Endothelial cell of umbilical vein (primary cell): ENCODE data around the gene C6orf89. TPM values are rescaled to one million over a fixed set of nuclear protein-coding genes. Genes with fewer than 3 reads are reported as not detected.

Experiments used
- BruUV-seq: library from RNA; stranded (reverse); fragments of 400-500 nt; replicated peaks from 2 replicates; lab custom pipeline; 2021; lab: Mats Ljungman, UMichigan
- CTCF ChIA-PET: fragments of 300-600, 350-600 bp; sonication (Branson Sonifier 250); formaldehyde crosslinking; loops from one replicate; lab custom pipeline; 2021; ENCODE audit warnings: antibody characterized with exemption, inconsistent platforms; lab: Charles Lee
- POLR2A ChIA-PET: fragments of 300-600, 350-600 bp; sonication (Branson Sonifier 250); formaldehyde crosslinking; loops from one replicate; lab custom pipeline; 2021; ENCODE audit warnings: antibody characterized with exemption, inconsistent platforms; lab: Charles Lee
- DNase-seq: peaks from one replicate; pipeline ENCODE4 v3.0.0-alpha.2; 2011; ENCODE audit warnings: low read depth, low spot score
- FAIRE-seq: peaks from 2 replicates; lab custom pipeline; 2011; peaks lifted over from hg19 to GRCh38; lab: Jason Lieb, UNC
- H2AFZ ChIP-seq: 2 replicates; pipeline ENCODE4 v1.6.0; 2012; ENCODE audit warnings: low read depth, low read length, control low read depth, inconsistent platforms
- H3K27ac ChIP-seq: 2 replicates; pipeline ENCODE4 v1.5.1; 2011; ENCODE audit warnings: low read depth, mild to moderate bottlenecking, control low read depth, low read length, moderate library complexity; ENCODE audit not compliant: insufficient read depth
- H3K27me3 ChIP-seq, 2 experiments: 2 replicates each; pipeline versions ENCODE4 v1.6.0 to v1.6.1; 2011; ENCODE audit warnings: low read length in 2 of 2, mixed read lengths in 1 of 2; ENCODE audit not compliant: control insufficient read depth in 2 of 2, insufficient read depth in 2 of 2
- H3K36me3 ChIP-seq, 2 experiments: 2 replicates in 1 of 2; 3 replicates in 1 of 2; pipeline ENCODE4 v1.5.1; 2011; ENCODE audit warnings: low read length in 2 of 2, mild to moderate bottlenecking in 1 of 2, moderate library complexity in 1 of 2; ENCODE audit not compliant: control insufficient read depth in 2 of 2, insufficient read depth in 2 of 2; ENCODE audit errors: extremely low read depth in 1 of 2
- H3K4me1 ChIP-seq: 3 replicates; pipeline ENCODE4 v1.5.1; 2011; ENCODE audit warnings: mild to moderate bottlenecking, low read length; ENCODE audit not compliant: control insufficient read depth, insufficient read depth; ENCODE audit errors: extremely low read depth
- H3K4me2 ChIP-seq: 2 replicates; pipeline ENCODE4 v1.6.1; 2011; ENCODE audit warnings: low read length, control low read depth, mixed read lengths; ENCODE audit not compliant: insufficient read depth
- H3K4me3 ChIP-seq, 3 experiments: fragments of 200-600 bp in 1 of 3; sonication (generic), shearing (Covaris generic) in 1 of 3; replicated peaks in 1 of 3; 2 replicates each; pipeline ENCODE4 v1.5.1; 2011 to 2016; ENCODE audit warnings: control low read depth in 3 of 3, low read length in 3 of 3, mild to moderate bottlenecking in 2 of 3, inconsistent platforms in 1 of 3, low read depth in 1 of 3, moderate library complexity in 1 of 3; ENCODE audit not compliant: insufficient read depth in 1 of 3
- H3K79me2 ChIP-seq: 2 replicates; pipeline ENCODE4 v1.6.0; 2012; ENCODE audit warnings: low read length, inconsistent platforms; ENCODE audit not compliant: control insufficient read depth, insufficient read depth
- H3K9ac ChIP-seq: replicated peaks from 2 replicates; pipeline ENCODE3; 2011; ENCODE audit warnings: low read length, control low read depth; ENCODE audit not compliant: insufficient read depth; ENCODE audit errors: extremely low read depth
- H3K9me1 ChIP-seq: replicated peaks from 3 replicates; pipeline ENCODE4 v1.6.0; 2011; ENCODE audit warnings: mild to moderate bottlenecking, low read length; ENCODE audit not compliant: control insufficient read depth, insufficient read depth; ENCODE audit errors: extremely low read depth
- H3K9me3 ChIP-seq: replicated peaks from 2 replicates; pipeline ENCODE4 v1.5.1; 2012; ENCODE audit warnings: low read length, inconsistent platforms; ENCODE audit not compliant: control insufficient read depth, insufficient read depth
- H4K20me1 ChIP-seq: replicated peaks from 2 replicates; pipeline ENCODE3; 2011; ENCODE audit warnings: mild to moderate bottlenecking, low read length; ENCODE audit not compliant: control insufficient read depth, insufficient read depth; ENCODE audit errors: extremely low read depth
- CTCF ChIP-seq, 2 donors: IDR thresholded peaks; 1 replicate in 1 of 2; 2 replicates in 1 of 2; pipeline ENCODE4 v1.5.1; 2011; ENCODE audit warnings: low read length in 2 of 2, mild to moderate bottlenecking in 2 of 2, moderate library complexity in 2 of 2, control low read depth in 1 of 2, inconsistent platforms in 1 of 2, low read depth in 1 of 2; ENCODE audit not compliant: insufficient read depth in 1 of 2; ENCODE audit errors: extremely low read depth in 1 of 2
- EZH2 ChIP-seq: IDR thresholded peaks from 2 replicates; pipeline ENCODE4 v1.6.1; 2012; ENCODE audit warnings: borderline replicate concordance, low read depth, mild to moderate bottlenecking, moderate library complexity, low read length, inconsistent platforms; ENCODE audit not compliant: severe bottlenecking
- FOS ChIP-seq: IDR thresholded peaks from 2 replicates; pipeline ENCODE4 v1.6.1; 2011; ENCODE audit warnings: mild to moderate bottlenecking, low read length, moderate library complexity, borderline replicate concordance; ENCODE audit not compliant: insufficient read depth
- GATA2 ChIP-seq: IDR thresholded peaks from 2 replicates; pipeline ENCODE4 v1.7.0; 2011; ENCODE audit warnings: low read depth, mild to moderate bottlenecking, moderate library complexity, mixed read lengths, low read length; ENCODE audit not compliant: insufficient read length, insufficient read depth
- JUN ChIP-seq: IDR thresholded peaks from 2 replicates; pipeline ENCODE4 v1.6.1; 2011; ENCODE audit warnings: borderline replicate concordance, low read depth; ENCODE audit not compliant: insufficient read length, insufficient read depth
- MAX ChIP-seq: IDR thresholded peaks from 2 replicates; pipeline ENCODE4 v1.6.1; 2011; ENCODE audit not compliant: insufficient read depth, insufficient read length
- MYC ChIP-seq: IDR thresholded peaks from one replicate; pipeline ENCODE4 v1.6.1; 2011; ENCODE audit warnings: mild to moderate bottlenecking, low read depth, low read length
- POLR2A ChIP-seq: IDR thresholded peaks from 2 replicates; pipeline ENCODE4 v1.6.1; 2012; ENCODE audit warnings: low read depth, mild to moderate bottlenecking, control low read depth, low read length
- POLR2AphosphoS5 ChIP-seq: IDR thresholded peaks from 2 replicates; pipeline ENCODE4 v1.6.1; 2012; ENCODE audit warnings: low read depth, mild to moderate bottlenecking, control low read depth, low read length, moderate library complexity; ENCODE audit not compliant: insufficient read depth
- dilution Hi-C: fragments of 300-500 bp; cut with MboI; formaldehyde crosslinking; loops from one replicate; pipeline ENCODE4 v1.15.0; 2019; ENCODE audit warnings: low sequenced_read_pairs; ENCODE audit not compliant: extremely low pct_ligation_motif_present
- intact Hi-C: fragments of 100-400 bp; cut with micrococcal nuclease; formaldehyde crosslinking; loops from one replicate; pipeline ENCODE4 v1.10.0; 2022
- polyA plus RNA-seq, 4 experiments: library from polyadenylated mRNA; depleted of rRNA in 3 of 4; stranded (reverse) in 3 of 4; unstranded in 1 of 4; fragments of >200 nt; gene quantifications; 2 replicates each; pipeline versions ENCODE4 v1.2.1 to v1.2.3, GENCODE V29; 2011 to 2012; ENCODE audit warnings: missing spikeins in 1 of 4
- total RNA-seq: library from RNA; stranded (reverse); gene quantifications from 2 replicates; pipeline ENCODE4 v1.2.3, GENCODE V29; 2021

Gene C6orf89
- total and polyA plus RNA-seq, 2 donors (not counting 3 experiments of a cell fraction or from before 2014, with no cell fraction given) = 18.2 to 34.0 TPM

- no peak overlapping the region for H3K4me2 ChIP-seq
- DNase-seq = peak; percentile 43
- H3K36me3 ChIP-seq = peaks cover 0 to 4% of the 10 kb centered on the region in 2 experiments
- FAIRE-seq = no peak
- intact Hi-C loops = no loop called here
- TF ChIP-seq FOS (no peak), GATA2 (no peak), MAX (no peak), POLR2AphosphoS5 (no peak), CTCF (IDR thresholded peaks at IDR 0.05; ENCODE audit: extremely low read depth in 1 of 2, insufficient read depth in 1 of 2, low read depth in 1 of 2, low read length in 2 of 2) (no peak), JUN (no peak), EZH2 (no peak), POLR2A (no peak), MYC (no peak)
- no peaks in the 10 kb centered on the region for H3K79me2 ChIP-seq
- no peak overlapping the region for H3K27ac ChIP-seq
- ChIA-PET CTCF (interaction anchor here (0.8 to 4.7 kb wide), 3 partner anchors 27 to 146 kb away, joined by 3 to 84 read pairs (median 16); no protein-coding TSS in a partner anchor), POLR2A (no interaction called here)
- BruUV-seq = no TSS peak
- H3K9me1 ChIP-seq = no peaks in the 10 kb centered on the region
- no peak overlapping the region for H3K4me3 ChIP-seq
- no peaks in the 10 kb centered on the region for H3K27me3 ChIP-seq
- dilution Hi-C loops = no loop called here
- H2AFZ ChIP-seq = no peak overlapping the region
- H4K20me1 ChIP-seq = no peaks in the 10 kb centered on the region
- H3K9me3 ChIP-seq = no peaks in the 10 kb centered on the region
- no peak overlapping the region for H3K9ac ChIP-seq
- H3K4me1 ChIP-seq = peaks cover 8% of the 10 kb centered on the region
Observed at GRCh38 chr6:36912030-36912454, 26.3 kb downstream of the C6orf89 start.
